Stimulated activated CD8-positive, alpha-beta memory T cell treated with anti-CD3 and anti-CD28 coated beads, Interleukin-15, amount 100 ng/mL, for 4 hours (primary cell): Measurements from ENCODE around the gene TRPM6.
"Not testable (repeated sequence)": the region's sequence is repeated elsewhere in the genome, so short reads cannot be mapped to it uniquely, and the experiment has no call there.

ENCODE experiments used
- DNase-seq, 2 donors: peaks; one replicate each; pipeline ENCODE4 v3.0.0-alpha.2; 2020; ENCODE audit warnings: low read depth in 2 of 2

TRPM6 gene, protein sequence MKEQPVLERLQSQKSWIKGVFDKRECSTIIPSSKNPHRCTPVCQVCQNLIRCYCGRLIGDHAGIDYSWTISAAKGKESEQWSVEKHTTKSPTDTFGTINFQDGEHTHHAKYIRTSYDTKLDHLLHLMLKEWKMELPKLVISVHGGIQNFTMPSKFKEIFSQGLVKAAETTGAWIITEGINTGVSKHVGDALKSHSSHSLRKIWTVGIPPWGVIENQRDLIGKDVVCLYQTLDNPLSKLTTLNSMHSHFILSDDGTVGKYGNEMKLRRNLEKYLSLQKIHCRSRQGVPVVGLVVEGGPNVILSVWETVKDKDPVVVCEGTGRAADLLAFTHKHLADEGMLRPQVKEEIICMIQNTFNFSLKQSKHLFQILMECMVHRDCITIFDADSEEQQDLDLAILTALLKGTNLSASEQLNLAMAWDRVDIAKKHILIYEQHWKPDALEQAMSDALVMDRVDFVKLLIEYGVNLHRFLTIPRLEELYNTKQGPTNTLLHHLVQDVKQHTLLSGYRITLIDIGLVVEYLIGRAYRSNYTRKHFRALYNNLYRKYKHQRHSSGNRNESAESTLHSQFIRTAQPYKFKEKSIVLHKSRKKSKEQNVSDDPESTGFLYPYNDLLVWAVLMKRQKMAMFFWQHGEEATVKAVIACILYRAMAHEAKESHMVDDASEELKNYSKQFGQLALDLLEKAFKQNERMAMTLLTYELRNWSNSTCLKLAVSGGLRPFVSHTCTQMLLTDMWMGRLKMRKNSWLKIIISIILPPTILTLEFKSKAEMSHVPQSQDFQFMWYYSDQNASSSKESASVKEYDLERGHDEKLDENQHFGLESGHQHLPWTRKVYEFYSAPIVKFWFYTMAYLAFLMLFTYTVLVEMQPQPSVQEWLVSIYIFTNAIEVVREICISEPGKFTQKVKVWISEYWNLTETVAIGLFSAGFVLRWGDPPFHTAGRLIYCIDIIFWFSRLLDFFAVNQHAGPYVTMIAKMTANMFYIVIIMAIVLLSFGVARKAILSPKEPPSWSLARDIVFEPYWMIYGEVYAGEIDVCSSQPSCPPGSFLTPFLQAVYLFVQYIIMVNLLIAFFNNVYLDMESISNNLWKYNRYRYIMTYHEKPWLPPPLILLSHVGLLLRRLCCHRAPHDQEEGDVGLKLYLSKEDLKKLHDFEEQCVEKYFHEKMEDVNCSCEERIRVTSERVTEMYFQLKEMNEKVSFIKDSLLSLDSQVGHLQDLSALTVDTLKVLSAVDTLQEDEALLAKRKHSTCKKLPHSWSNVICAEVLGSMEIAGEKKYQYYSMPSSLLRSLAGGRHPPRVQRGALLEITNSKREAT (N-terminal part only)

DNA sequence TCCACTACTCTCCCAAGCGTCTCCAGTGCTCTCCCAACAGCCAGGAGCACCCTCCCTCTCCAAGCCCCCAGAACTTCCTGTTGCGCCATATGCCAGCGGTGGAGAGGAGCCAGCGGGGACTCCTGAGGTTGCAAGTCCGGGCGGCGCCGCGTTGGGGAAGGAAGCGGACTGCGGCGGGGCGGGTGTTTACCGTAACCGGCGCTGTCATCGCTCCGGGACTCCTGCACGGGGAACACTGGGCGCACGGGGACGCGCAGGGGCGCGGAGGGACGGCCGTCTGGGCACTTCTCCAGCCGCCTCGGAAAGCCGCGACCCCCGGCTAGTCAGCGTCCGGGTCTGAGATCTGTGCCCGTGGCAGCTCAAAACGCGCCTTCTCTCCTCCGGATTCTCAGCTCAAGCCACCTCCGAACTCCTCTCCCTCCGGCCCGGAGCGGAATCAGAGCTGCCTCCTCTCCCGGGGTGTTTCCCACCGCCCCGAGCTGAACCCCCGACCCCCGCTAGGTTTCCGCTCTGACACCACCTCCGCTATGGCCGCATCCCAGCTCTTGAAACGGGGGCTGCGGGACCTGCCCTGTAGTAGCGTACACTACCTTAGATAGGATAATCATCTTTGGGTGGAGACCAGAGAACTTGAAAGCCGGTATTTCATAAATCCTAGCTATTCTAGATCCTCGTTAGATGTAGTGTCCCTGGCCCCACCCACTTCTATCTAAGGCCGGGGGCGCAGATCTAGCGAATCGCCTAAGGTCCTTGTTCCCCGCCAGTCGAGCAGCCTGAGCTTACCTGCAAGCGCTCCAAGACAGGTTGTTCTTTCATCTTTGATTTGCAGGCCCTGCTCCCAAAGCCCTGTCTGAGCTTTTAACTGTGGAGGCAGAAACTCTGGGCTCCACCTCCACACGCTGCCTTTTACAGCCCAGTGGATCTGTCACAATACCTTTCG lies at the start of gene TRPM6:
Gene TRPM6, minus strand, starts transcription at position 881 of the 940 bp plus-strand sequence. Its CDS starts 65 bp downstream, at position 816.
- DNase-seq = no peak

DNA sequence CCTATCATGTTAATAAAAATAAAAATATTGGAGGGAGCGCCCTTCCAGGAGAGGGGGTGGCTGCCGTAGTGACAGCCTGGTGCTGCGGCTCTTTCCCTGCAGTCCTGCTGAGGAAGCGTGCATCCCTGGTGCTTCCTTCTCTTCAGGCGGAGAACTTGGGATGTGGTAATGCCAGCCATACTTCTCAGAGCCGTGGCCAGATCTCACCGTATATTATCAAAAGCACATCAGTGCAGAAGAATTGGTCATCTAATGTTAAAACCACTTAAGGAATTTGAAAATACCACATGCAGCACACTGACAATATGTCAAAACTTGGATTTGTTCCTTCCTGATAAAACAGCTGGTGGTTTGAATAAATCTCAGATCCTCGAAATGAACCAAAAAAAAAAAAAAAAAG lies 47.3 kb upstream of the TRPM6 start:
- DNase-seq = no peak

DNA sequence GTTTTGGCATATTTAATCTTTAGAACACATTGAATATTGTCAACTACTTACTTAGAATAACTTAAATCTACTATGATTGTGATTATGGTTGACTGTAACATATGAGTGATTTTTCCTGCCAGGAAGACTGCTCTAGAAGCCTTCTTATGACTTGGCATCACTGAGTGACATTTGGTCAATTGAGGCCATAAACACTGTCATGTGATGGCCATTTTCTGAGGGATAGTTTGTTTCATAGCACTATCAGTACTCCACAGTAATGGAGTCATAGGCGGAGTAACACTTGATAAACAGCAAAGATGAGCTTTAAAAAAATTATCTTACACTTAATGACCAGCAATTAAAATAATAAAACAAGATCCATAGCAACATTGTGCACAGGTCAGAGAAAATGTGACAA lies 34.0 kb upstream of the TRPM6 start:
- no peak for DNase-seq

DNA sequence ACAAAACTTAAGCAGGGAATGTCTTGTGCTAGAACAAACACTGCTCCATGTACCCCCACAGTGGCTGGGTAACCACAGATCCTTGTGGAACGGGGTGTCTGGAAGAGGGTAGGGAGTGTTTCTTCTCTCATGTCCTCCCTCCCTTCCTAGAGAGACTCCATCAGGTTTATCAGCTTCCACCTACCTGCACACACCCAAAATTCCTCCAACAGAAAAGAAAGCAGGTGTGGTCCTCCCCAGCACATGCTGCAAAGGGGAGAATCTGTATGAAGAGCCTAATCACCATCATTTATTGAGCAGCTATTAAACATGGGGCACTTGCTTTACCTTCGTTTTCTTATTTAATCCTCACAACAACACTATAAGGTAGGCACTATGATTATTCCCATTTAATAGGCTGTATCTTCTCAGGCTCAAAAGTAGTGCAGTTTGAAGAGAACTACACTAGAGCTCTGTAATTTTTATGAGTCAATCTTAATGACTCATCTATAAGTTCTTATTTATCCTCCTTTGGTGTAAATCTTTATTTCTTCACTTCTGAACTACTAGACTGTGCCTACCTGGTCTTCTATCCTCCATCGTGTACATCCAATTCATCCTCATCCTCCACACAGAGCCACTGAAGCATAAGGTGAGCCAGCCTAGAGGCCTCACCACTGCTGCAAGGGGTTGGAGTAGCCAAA lies 33.4 kb upstream of the TRPM6 start:
- DNase-seq = no peak

DNA sequence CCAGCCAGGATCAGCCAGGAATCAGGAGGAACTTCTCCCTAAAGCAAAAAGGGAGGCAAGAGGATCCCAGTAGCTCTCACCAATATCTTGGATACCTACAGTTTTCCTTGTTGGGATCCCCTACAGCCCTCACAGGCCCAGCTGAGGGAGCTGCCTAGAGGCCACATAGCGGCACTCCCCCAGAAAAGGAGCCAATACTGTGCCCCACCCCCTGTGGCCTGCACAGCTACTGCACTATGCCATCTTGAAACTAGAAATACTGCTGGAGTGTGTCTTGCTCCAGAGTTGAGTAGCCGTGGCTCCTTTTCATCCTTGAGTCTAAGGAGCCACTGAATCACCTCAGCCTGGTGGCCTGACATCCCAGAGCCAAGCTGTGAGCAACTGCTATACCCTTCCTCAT lies 22.3 kb upstream of the TRPM6 start:
- no peak for DNase-seq

DNA sequence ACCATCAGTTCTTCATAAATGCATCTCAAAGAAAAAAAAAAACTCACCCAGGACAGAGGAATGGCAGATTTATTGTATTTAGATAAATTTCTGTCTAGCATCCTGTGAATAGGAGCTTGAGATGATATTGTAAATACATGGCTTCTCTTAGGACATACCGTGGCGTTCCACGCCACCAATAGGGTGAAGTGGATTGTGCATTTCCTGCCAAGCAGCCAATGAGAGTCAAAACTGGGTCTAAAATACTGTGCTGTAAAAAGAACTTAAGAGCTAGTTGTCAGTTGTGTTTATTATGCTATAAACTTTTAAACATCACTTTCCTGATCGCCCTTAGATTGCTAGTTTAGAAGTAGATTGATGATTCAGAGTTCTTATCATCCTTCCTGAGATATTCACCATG lies 20.9 kb upstream of the TRPM6 start:
- no peak for DNase-seq

DNA sequence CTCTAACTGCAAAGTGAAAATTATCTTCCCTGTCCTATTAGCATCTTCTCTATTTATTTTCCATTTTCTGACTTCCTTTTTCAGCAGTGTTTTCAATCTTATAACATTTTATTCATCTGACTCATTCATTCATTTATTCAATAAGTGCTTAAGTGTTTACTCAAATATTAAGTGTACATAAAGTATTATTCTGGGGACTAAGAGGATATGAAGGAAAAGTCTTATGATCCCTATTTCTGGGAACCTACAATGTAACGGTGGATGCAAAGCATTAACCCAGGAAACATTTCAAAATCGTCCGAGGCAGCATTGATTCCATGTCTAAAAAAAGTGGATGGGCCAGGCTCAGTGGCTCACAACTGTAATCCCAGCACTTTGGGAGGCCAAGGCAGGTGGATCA lies 19.4 kb upstream of the TRPM6 start:
- DNase-seq = no peak

DNA sequence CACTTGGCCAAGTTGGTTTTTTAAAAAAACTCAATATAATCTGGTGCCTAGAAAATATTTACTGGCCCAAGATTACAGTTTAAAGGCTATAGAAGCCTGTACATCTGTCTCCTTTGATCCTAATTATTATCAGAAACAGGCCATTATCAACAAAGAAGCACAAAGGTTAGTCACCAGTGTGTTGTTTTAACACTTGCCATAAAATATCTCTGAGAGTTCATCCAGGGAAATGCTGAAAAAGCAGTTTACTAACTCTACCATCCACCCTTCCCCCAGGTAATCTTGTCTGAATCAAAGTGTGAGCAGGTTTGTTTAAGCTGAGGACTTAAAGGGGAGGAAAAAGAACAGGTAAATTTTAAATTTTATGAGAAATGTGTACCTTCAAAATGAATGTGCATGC lies 13.3 kb upstream of the TRPM6 start:
- DNase-seq = no peak

DNA sequence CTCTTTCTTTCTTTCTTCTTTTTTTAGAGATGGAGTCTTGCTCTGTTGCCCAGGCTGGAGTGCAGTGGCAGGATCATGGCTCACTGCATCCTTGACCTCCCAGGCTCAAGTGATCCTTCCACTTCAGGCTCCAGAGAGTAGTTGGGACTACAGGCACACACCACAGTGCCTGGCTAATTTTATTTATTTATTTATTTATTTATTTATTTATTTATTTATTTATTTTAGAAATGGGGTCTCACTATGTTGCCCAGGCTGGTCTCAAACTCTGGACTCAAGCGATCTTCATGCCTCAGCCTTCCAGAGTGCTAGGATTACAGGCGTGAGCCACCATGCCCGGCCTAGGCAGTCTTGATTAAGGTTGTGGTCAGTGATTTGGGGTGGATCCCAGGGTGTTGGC lies 728 bp upstream of the TRPM6 start:
- not testable (repeated sequence) for DNase-seq

DNA sequence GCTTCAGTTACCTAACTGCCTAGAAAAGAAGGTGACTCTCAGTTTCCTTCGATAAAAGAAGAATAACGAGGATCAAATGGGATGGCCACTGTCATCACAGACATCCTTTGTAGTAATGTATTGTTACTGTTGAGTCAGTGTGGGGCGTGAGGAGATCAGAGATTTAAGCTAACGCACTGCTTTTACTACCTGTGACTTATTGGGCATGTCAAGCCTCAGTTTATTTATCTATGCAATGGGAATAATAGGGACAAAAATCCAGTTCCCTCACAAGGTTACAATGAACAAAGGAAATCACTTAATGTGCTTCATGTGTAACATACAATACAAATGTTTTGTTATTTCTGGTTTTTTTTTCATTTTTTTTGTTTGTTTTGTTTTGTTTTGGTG lies 255 bp upstream of the TRPM6 start:
- DNase-seq = no peak

DNA sequence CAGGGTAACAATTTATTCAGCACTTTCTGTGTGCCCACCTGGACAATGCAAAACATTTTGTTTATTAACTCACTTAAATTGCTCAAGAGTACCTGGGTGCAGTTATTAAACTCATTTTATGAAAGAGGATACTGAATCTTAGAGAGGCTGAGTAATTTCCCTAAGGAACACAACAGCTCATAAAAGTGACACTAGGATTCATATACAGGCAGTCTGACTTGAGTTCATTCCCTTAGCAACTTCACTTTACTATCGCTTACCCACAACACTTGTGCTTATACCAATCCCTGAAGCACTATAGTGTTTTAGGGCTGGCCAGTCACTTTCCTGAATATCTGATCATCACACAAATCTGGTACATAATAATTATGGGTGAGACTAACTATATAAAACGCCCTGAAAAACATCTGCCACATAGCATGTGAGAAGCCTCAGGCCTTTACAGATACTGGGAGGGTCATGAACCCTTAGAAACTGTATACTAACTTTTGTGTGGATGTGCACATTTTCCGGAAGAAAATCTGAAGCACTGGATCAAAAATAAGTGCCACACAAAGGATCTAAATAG lies 11.3 kb downstream of the TRPM6 start:
- no peak for DNase-seq

DNA sequence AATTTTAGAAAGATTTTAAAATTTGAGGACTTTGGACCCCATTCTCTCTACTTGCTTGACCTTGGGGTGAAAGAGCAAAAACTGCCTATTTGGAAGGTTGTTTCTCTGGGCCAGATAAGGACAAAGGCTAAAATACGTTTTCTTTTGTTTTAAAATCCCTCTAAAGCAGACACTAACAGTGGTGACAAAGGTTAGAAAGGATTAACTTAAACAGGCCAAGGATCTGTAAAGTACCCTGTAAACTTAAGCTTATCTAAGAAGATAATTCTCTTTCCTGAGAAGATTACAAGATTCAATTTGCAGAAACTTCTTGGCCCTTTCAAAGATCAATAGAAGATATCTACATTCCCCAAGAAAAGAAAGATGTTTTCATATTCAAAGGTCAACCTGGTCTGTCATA lies 12.1 kb downstream of the TRPM6 start:
- no peak for DNase-seq

DNA sequence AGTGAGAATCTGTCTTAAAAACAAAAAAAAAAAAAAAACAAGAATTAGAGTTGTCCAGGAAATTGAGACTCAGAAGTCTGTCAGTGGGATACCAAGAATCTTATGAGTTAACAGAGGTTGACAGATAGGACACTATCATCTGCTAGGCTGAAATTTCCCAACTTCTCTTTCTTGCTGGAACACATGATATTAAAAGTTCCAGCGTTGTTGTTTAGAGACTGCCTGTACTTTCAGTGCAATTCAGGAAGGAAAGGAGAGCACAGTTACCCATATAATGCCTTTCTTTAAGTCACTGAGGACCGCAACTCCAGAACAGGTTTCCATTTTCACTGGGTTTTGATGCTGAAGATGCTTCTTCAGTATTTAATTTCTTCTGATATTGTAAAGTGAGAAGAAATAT lies 13.5 kb downstream of the TRPM6 start:
- no peak for DNase-seq

DNA sequence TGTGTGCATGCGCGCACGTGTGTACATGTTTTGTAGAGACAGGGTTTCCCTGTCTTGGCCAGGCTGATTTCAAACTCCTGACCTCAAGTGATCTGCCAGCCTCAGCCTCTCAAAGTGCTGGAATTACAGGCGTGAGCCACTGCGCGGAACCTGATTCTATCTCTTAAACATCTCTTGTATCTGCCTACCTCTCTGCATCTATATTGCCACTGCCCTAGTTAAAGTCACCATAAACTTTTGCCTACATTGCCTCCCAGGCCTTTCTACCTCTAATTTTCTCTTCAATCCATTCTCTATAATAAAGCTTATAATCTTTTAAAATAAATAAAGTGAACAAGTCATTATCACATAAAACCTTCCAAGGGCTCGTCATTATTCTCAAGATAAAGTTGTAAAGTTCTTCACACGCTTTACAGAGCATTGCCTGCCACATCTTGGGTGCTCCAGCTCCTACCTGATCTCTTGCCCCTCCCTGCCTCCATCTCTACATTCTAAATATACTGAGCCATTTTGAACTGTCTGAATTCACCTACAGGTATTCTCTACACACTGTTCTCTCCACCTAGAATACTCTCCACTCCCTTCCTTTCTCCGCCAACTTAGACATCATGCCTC lies 15.0 kb downstream of the TRPM6 start:
- DNase-seq = no peak

DNA sequence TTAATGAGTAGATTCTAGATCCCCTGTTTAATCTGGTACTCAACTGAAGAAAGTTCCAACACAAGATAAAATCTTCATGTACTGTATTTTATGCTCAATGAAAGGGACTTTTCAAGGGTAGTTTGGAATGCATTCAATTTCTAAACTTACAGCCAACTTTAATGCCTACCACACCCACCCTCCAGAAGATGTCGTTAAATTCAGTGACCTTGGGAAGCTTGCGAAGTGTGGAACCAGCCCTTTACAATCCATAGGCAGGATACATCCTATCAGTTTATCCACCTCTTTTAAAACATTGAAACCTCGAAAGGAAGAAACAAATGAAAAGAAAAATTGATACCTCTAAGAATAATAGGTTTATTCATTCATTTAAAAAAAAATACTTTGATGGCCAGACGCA lies 20.2 kb downstream of the TRPM6 start:
- DNase-seq = no peak

DNA sequence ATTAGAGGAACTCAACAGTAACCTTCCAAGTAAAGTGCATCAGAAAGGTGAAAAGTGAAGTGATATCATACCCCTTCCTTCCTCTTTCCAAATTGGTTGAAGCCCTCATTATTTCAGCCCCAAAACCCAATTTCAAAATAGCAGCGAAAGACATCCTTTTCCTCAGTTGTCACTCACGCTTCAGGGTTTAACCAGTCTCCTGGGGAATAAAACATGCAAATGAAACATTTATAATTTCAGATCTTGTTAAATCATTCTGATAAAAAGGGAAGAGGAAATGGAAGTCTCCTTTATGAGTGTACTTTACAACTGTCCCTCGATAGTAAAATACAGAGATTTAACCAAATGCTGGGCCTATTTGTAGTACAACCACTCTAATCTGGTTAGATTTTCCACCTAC lies 22.5 kb downstream of the TRPM6 start:
- no peak for DNase-seq

DNA sequence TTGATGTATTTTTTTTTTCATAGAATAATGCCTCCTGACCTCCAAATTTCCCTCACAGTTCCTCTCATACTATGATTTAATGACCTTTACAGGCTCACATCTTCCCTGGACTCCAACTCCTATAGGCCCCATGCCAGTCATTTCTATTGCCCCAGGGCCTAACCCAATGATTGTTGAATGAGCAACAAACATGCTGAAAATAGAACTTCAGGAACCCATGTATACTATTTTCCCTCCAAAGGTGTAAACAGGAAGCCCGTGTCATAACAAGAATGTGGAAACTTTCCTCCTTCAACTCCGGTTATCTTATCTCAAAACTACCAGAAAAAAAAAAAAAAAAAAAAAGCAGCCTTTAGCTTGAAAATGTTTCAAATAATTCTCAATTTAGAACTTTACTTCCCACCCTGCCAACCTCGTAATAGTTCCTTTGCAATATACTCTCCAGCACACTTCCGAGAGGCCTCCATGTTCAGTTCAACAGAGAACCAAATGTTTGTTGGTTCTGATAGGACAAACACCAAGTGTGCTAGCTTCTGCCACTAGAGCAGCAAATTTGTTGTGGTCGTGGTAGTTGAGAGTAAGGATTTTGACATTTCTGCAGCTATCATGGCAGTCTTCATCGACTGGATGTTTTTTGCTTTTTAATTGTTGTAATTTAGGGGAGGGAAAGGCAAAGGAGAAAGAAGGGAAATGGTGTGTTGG lies 25.8 kb downstream of the TRPM6 start:
- DNase-seq = no peak

DNA sequence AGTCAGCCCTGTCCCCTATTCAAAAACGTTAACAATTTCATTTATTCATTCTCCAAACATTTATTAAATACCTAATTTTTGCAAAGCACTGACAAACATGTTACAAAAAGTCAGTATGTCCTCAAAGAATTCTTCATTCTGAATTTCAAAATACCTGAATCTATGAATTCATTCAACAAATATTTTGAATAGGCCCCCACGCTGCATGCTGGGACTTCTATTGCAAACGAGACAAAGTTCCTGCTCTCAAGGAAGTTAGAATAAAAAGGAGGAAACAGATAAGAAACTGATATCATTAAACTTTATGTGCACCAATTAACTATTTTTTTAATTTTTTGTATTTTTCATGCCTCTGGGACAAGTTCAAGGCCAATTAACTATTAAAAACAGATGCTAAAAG lies 26.6 kb downstream of the TRPM6 start:
- DNase-seq = no peak

DNA sequence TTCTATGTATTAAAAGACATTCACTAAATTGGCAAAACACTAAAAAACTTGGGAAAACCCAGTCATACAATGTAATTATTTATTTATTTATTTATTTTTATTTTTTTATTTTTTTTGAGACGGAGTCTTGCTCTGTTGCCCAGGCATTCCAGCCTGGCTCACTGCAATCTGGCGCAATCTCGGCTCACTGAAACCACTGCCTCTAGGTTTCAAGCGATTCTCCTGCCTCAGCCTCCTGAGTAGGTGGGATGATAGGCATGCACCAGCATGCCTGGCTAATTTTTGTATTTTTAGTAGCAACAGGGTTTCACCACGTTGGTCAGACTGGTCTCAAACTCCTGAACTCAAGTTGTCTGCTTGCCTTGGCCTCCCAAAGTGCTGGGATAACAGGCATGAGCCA lies 27.5 kb downstream of the TRPM6 start:
- DNase-seq = not testable (repeated sequence)
